NT2/D1 (cell line): ENCODE results near the gene SOX10.

ENCODE experiments used
- SUZ12 ChIP-seq: IDR thresholded peaks from 2 replicates; pipeline ENCODE4 v1.6.1; 2011; ENCODE audit not compliant: insufficient read length, insufficient read depth; ENCODE audit errors: extremely low read depth
- YY1 ChIP-seq: IDR thresholded peaks from 2 replicates; pipeline ENCODE4 v1.6.1; 2011; ENCODE audit not compliant: insufficient read length, insufficient read depth
- ZNF274 ChIP-seq: IDR thresholded peaks from 2 replicates; pipeline ENCODE4 v1.6.1; 2011; ENCODE audit warnings: mild to moderate bottlenecking, low read depth, low read length

DNA sequence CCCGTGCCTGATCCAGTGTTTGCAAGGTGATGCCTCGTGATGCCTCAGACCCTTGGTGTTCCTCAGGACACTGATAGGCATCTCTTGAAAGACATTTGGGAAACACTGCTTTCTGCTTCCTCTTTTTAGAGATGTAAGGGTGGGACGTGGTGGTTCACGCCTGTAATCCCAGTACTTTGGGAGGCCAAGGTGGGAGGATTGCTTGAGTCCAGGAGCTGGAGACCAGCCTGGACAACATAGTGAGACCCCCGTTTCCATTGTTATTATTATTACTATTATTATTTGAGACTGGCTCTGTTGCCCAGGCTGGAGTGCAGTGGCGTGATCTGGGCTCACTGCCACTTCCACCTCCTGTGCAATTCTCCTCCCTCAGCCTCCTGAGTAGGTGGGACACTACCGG, 6.5 kb upstream of the SOX10 start:
- TF ChIP-seq SUZ12 (no peak), YY1 (no peak), ZNF274 (no peak)
